HG03280 (cell line): Measurements from ENCODE around the gene DNER.
"Not testable (repeated sequence)": the region's sequence is repeated elsewhere in the genome, so short reads cannot be mapped to it uniquely, and the experiment has no call there.

ENCODE experiments used
- ATAC-seq: cut with Tn5 transposase; IDR thresholded peaks from one replicate; pipeline ENCODE4 v1.9.1; 2021; ENCODE audit warnings: mild to moderate bottlenecking, moderate library complexity; ENCODE audit not compliant: unreplicated experiment

DNER gene

DNA sequence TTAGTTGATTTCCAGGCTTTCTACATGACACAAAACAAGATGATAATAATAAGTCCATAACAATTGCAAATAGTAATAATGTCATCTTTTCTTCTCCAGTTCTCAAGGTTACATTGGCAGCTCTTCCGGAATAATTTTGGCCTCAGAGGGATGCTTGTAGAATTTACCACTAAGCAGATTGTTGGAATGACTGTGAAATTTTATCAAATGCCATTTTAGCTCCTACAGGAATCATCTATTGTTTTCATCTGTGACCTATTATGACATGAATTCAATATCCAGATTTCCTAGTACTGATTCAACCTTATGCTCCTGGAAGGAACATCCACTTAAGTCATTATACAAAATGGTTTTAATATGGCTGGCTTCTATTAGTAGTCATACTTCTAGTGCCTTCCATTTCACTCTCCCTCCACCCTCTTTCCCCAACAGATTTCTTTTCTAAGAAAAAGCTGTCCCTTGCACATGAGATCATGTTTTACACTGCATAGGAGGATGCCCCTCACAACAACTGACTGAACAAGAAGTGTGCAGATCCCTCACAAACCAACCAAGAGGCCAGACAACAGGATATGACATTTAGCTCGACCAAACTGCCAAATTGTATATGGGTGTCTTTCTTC, 200.0 kb downstream of the DNER start:
- ATAC-seq, result no peak

DNA sequence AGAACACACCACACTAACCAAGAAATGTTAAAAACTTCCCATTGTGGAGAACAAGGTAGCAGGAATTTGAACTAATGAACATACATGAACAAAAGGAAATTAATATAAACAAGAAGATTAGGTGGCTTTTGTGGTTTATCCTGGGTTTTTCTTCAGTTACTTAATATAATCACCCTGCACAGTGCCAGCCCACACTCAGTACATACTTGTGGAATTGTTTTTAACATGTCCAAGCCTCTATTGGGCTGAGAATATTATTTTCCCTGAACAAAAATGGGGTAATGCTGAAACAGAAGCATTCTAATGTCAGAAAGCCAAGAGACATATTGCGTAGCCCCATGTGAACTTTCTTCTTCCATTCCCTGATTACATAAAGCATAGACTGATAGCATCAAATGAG, 202.8 kb downstream of the DNER start:
- no peak for ATAC-seq

DNA sequence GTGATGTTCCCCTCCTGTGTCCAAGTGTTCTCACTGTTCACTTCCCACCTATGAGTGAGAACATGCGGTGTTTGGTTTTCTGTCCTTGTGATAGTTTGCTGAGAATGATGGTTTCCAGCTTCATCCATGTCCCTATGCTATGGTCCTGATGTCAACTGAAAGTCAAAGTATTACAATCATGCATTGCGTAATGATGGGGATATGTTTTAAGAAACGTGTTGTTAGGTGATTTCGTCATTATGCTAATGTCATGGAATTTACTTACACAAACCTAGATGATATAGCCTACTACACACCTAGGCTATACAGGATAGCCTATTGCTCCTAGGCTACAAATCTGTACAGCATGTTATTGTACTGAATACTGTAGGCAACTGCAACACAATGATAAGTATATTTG, 207.7 kb downstream of the DNER start:
- not testable (repeated sequence) for ATAC-seq

- no peak for ATAC-seq
These were observed 213.1 kb downstream of the DNER start for GRCh38 chr2:229501051-229501794.

DNA sequence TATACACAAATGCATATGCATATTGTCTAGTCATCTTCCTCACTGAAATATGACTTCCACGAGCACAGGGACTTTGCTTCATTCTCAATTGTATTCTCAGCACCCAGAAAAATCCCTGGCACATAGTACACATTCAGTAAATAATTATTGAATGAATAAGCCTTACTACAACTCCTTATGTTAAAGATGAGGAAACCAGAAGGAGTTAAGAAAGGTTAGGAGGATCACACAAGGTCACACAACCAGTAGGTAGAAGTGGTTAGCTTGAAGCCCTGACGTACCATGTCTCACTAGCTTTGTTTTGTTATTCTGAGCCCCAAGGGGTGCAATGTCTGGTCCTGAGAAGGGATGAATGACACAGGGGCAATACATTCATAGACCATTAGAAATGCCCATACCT, 222.3 kb downstream of the DNER start:
- no peak for ATAC-seq

GRCh38 chr2:229490167-229490566, 224.2 kb downstream of the DNER start:
- no peak for ATAC-seq

- no peak for ATAC-seq
These were observed 225.3 kb downstream of the DNER start for GRCh38 chr2:229489016-229489415.

DNA sequence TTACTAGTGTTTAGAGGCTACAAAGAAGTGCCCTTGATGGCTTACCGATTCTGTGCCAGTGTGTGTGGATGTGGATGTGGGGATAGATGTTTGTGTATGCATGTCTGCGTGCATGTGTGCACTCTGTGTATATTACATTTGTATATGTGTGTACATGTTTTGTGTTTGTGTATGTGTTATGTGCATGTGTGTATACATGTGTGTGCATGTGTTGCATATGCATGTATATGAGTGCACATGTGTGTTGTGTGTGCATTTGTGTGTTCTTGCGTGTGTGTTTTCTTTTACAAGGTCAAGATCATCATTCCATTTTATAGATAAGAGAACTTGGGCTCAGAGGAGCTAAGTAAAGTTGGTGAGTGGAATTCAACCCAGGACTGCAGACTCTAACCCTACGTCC, 226.1 kb downstream of the DNER start:
- ATAC-seq, result no peak

DNA sequence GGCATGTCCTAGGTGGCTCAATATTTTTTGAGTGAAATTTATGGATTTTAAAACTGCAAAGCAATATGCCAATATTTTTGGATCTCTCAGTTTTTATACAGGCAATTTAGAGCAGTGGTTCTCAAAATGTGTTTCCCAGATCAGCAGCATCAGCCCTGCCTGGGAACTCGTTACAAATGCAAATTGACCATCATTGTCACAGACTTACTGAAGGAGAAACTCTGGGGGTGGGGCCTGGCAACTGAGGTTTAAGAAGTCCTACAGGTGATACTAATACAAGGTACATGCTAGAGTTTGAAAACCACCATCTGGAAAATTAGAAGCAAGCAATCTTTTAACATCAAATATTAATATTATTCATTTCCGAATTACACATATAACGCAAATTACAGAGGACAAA, 227.7 kb downstream of the DNER start:
- ATAC-seq, result no peak

DNA sequence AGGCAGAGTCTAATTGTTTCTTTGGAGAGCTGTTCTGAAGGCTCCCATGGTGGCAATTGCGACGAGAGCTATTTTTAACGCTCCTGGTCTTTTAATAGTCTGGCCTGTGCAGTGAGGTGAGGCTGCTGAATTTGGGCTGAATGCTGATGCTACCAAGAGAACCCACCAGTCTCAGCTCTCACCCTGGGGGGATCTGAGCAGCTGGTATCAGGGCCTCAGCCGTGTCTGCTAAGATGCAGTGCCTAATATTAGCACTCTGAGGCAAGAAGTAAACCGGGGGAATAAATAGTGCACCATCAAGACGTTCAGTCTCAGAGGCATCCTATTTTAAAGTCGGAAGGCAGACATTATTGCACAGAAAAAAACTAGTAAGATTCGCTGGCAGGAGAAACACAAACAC, 228.5 kb downstream of the DNER start:
- ATAC-seq, result no peak

GRCh38 chr2:229477269-229477755, 237.0 kb downstream of the DNER start:
- ATAC-seq, result no peak

DNA sequence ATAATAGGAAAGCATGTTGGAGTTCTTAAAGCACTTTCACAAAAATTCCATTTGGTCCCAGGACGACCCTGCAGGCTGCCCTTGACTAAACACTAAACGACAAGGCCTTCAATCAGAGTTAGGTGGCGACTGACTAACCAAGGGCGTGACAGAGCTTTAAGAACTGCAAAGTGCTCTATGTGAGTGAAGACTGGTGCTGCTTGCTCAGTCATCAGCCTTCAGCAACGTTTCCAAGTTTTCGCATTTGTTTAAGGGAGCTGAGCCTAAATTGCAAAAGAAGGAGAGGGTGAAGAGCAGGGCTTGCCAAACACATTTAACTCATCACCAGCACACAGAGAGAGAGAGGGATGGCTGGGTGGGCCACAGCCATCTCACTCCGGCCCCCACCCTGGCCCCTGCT, 238.6 kb downstream of the DNER start:
- no peak for ATAC-seq

- no peak for ATAC-seq
These were observed 240.2 kb downstream of the DNER start for GRCh38 chr2:229474125-229474524.

DNA sequence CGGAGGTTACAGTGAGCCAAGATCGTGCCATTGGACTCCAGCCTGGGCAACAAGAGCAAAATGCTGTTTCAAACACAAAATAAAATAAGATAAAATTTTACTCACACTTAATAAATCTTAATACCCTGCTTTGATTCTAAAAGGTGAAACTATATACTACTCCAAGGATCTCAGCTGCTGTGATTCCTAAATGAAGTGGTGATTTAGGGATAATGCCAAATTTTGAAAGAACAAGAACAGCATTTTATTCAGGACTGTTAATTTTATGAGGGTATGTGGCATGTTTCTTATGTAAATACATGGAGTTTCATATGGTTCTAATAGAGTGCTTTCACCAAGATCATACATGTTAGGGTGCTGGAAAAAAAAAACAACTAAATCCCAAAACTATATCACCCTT, 243.6 kb downstream of the DNER start:
- ATAC-seq, result no peak

DNA sequence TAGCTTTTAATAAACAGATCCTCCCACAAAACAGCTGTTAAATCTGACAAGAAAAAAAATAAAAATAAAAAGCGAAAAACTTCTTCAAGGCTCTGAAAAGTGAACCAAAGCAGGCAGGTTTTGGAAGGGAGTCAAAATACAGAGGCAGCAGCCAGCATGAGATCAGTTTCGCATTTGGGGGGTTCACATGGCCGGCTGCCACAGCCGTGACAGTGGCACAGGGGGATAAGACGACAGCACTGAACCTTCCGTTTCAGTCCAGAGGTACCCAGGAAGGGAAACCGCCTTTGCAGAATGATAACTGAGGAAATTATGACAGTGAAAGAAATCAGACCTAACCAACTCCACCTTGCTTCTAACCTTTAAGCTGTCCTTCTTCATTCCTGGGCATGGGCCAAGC, 246.6 kb downstream of the DNER start:
- no peak for ATAC-seq

DNA sequence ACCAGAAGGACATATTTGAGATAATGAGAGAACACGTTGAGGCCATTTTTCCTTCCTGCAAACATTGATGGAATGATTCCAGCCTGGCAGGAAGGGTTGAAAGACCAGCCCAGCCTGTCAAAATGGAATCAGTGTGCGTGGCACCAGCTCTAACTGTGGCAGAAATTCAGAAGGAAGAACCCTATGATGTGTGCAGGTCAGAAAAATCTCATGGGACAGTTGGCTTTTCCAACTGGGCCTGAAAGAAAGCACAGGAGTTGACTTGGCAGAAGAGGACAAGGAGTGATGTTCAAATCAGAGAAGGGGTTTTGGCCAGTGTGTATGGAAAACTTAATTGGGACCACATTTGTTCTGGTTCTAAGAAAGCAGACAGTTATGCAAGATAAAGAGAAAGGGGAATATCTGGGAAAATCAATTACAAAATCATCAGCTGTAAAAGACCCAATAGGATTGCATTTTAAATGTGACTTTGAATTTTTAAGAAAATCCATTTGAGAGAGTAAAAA, 250.5 kb downstream of the DNER start:
- ATAC-seq, result no peak

GRCh38 chr2:229462112-229462511, 252.2 kb downstream of the DNER start:
- ATAC-seq, result no peak

DNA sequence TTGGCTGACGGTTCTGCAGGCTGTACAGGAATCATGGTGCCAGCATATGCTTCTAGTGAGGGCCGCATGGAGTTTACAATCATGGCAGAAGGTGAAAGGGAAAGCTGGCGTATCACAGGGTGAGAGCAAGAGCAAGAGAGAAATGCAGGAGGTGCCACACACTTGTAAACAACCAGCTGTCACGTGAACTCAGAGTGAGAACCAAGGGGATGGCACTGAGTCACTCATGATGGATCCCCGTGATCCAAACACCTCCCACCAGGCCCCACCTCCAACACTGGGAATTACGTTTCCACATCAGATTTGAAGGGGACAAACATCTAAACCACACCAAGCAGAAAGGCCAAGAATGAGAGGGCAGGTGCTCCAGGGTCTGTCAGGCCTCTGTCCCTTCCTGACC, 258.3 kb downstream of the DNER start:
- ATAC-seq, result no peak

- no peak for ATAC-seq
These were observed 259.3 kb downstream of the DNER start for GRCh38 chr2:229454934-229455631.

- no peak for ATAC-seq
These were observed 261.1 kb downstream of the DNER start for GRCh38 chr2:229453230-229453629.

GRCh38 chr2:229451852-229452251, 262.5 kb downstream of the DNER start:
- no peak for ATAC-seq

- no peak for ATAC-seq
These were observed 267.1 kb downstream of the DNER start for GRCh38 chr2:229447227-229447626.
